ENCODE measurements around the gene THPO. TPM values are rescaled to one million over a fixed set of nuclear protein-coding genes. Genes with fewer than 3 reads are reported as not detected.

THPO gene
- total and polyA plus RNA-seq, 9 of the 15 experiments (the other 6 are each of a cell fraction or from before 2014, with no cell fraction given), result 0.11 to 1.1 (median 0.35) TPM; not detected in 1

GRCh38 chr3:184373422-184373821 lies 4.6 kb downstream of the THPO start:
- peaks cover 2 to 4% of the 10 kb centered on the region in 2 experiments; a peak in 3 of 5 replicates for H3K27me3 ChIP-seq (ENCODE audit: control insufficient read depth in 2 of 2, insufficient read depth in 2 of 2, low read length in 2 of 2)
- H3K9me3 ChIP-seq (replicated peaks; ENCODE audit: control insufficient read depth, insufficient read depth, low read depth, low read length), result no peaks in the 10 kb centered on the region
- 0 out of 2 replicates have a peak, but pooled peaks cover 7% of the 10 kb centered on the region for H4K20me1 ChIP-seq (replicated peaks; ENCODE audit: control insufficient read depth, insufficient read depth, low read length)
- no peaks in the 10 kb centered on the region for H3K9me1 ChIP-seq (ENCODE audit: control insufficient read depth, insufficient read depth, low read length)
- TF ChIP-seq MEF2A (IDR thresholded peaks at IDR 0.05; ENCODE audit: control insufficient read depth, low read depth, low read length), result no peak
- TF ChIP-seq PHB (CRISPR knock-in tag; IDR thresholded peaks at IDR 0.05), result no peak
- no peak for TF ChIP-seq RBM15 (IDR thresholded peaks at IDR 0.05; ENCODE audit: insufficient read depth, low read length)
- no peak for TF ChIP-seq TBP (optimal IDR thresholded peaks at IDR 0.05; ENCODE audit: low read depth, low read length)
- TF ChIP-seq E2F4 (CRISPR knock-in tag; IDR thresholded peaks at IDR 0.05; ENCODE audit: low read depth), result no peak
- no peak for TF ChIP-seq EZH2 (IDR thresholded peaks at IDR 0.05; ENCODE audit: borderline replicate concordance, low read depth, low read length)
- no peak for TF ChIP-seq SETDB1 (IDR thresholded peaks at IDR 0.05; ENCODE audit: low read length)
- no peak for TF ChIP-seq NFE2 (IDR thresholded peaks at IDR 0.05; ENCODE audit: low read depth)
- TF ChIP-seq MYBL2 (IDR thresholded peaks at IDR 0.05; ENCODE audit: low read depth), result no peak
- no peak for TF ChIP-seq MYBL2 (CRISPR knock-in tag; IDR thresholded peaks at IDR 0.05; ENCODE audit: borderline replicate concordance)
- no peak for TF ChIP-seq ZKSCAN3 (CRISPR knock-in tag; IDR thresholded peaks at IDR 0.05)
- TF ChIP-seq CBX5 (IDR thresholded peaks at IDR 0.05; ENCODE audit: borderline replicate concordance, low read depth), result no peak
- TF ChIP-seq ZNF780A (CRISPR knock-in tag; IDR thresholded peaks at IDR 0.05), result no peak
- TF ChIP-seq HINFP (tag; conservative IDR thresholded peaks at IDR 0.05; ENCODE audit: low read depth), result no peak
- TF ChIP-seq CC2D1A (IDR thresholded peaks at IDR 0.05), result no peak
- TF ChIP-seq ETS2 (tag; IDR thresholded peaks at IDR 0.05; ENCODE audit: borderline replicate concordance, poor library complexity, severe bottlenecking), result no peak
- TF ChIP-seq CTCFL (IDR thresholded peaks at IDR 0.05; ENCODE audit: borderline replicate concordance, insufficient read depth, low read depth, low read length, poor library complexity, severe bottlenecking), result no peak
- no peak for TF ChIP-seq ZNF764 (CRISPR knock-in tag; IDR thresholded peaks at IDR 0.05; ENCODE audit: low read depth)
- in situ Hi-C loops (cut with MboI), result loop anchor here (5.0 kb wide), 2 partner anchors 44 to 94 kb away; no protein-coding TSS in a partner anchor
- peaks cover 16% of the 10 kb centered on the region; the same call in 2 of the 3 replicates for H3K36me3 ChIP-seq (ENCODE audit: control insufficient read depth, insufficient read depth, low read length)
- ATAC-seq, result no peak
- H3K9ac ChIP-seq (ENCODE audit: insufficient read depth in 1 of 2, low read depth in 2 of 2, low read length in 2 of 2), result no peak overlapping the region
- no peak overlapping the region for H3K4me3 ChIP-seq
- H2AFZ ChIP-seq (ENCODE audit: low read depth, low read length), result no peak overlapping the region
- no peak overlapping the region for H3K4me2 ChIP-seq (ENCODE audit: insufficient read depth, low read length)
- no peak overlapping the region for H3K27ac ChIP-seq (ENCODE audit: extremely low read depth, low read depth, low read length)
- CTCF ChIA-PET (ENCODE audit: low intra/inter-chr PET ratio), result no interaction called here
- BruUV-seq (replicated peaks), result no TSS peak
- H3K79me2 ChIP-seq (ENCODE audit: control insufficient read depth, insufficient read depth, low read length), result no peaks in the 10 kb centered on the region
- POLR2A ChIA-PET, result interaction anchor here (0.5 to 4.1 kb wide), 4 partner anchors 10 to 142 kb away, joined by 3 to 35 read pairs (median 5); no protein-coding TSS in a partner anchor
- WGBS (ENCODE audit: insufficient coverage, low coverage, missing lambda C conversion rate), result 9% methylated on average over 5 of the region's 6 CpGs
- H3K4me1 ChIP-seq (replicated peaks in 1 of 2; ENCODE audit: control insufficient read depth in 2 of 2, insufficient read depth in 2 of 2, low read length in 2 of 2), result peaks cover 5% of the 10 kb centered on the region in 2 experiments; a peak in 4 of 5 replicates
- no peak for FAIRE-seq
- intact Hi-C loops (cut with micrococcal nuclease), result loop anchor here (10.0 kb wide), 1 partner anchor 401 kb away; no protein-coding TSS in a partner anchor
- DNase-seq (ENCODE audit: extremely low read depth in 1 of 4, low spot score in 3 of 4), result no peak

Measured in K562 (cell line).